ENCODE measurements around the gene CACNA2D4. TPM values are rescaled to one million over a fixed set of nuclear protein-coding genes. Genes with fewer than 3 reads are reported as not detected.

Gene CACNA2D4
- polyA plus RNA-seq, 1 donor, result 2.0 TPM

DNA sequence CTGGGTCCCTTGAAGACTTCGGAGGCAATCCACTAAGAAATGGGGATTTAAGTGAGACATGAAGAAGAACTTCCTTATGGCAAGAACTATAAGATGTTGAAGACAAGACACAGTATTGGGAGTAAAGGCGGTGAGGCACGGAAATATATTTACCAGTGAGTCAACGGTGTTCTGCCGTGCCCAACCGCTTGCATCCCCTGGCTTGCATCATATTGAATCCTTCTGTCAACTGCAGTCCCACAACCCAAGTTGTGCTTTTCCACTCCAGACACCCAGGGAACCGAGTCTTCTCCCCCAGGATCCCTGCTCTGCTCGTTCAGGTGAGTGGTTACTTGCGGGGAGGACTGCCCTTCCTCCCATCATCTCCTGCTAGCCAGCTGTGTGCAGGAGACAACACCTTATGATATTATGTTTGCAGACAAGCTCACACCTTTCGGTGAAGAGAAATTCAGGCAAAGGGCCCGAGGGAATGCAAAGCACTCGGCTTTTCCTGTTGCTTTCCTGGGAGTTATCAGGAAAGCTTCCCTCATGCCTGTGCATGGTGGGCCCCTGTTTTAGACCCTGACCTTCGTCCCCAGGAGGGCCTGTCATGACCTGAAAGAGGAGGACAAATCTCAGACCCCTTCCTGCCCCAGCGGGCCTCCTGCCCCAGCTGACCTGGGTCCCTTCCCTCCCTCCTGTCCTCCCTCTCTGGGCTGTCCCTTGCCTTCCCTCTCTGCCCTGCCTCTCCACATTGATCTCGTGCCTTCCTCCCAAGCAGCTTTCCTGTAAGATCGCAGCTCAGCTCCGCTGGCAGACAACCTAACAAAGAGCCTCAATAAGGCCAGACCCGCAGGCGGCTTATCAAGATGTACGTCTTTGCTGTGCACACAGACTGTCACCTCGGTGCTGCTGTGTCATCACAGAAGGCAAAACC lies 102.4 kb downstream of the CACNA2D4 start:
- no peak for DNase-seq (ENCODE audit: low read depth)

- DNase-seq (ENCODE audit: low read depth), result no peak
These were observed 103.3 kb downstream of the CACNA2D4 start for GRCh38 chr12:1815108-1815507.

DNA sequence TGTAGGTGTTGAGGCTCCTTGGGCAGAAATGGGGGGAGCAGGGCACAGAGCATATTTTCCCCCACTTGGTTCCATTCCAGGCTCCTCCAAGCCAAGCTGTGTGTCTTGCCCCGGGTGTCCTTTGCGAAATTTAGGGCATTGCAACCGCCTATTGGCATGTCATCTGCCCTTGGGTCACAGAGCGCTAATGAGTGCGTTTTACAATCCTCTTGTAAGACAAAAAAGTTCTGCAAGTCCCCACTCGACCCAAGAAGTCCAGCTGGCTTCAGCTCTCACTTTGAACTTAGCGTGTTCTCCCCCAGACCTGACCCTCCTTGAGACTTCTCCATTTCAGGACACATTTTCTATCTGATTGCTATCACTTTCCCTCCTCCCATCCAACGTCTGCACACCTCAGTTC lies 104.2 kb downstream of the CACNA2D4 start:
- no peak for DNase-seq (ENCODE audit: low read depth)

- DNase-seq (ENCODE audit: low read depth), result no peak
These were observed 105.7 kb downstream of the CACNA2D4 start for GRCh38 chr12:1812650-1813302.

GRCh38 chr12:1811948-1812291 lies 106.5 kb downstream of the CACNA2D4 start:
- DNase-seq (ENCODE audit: low read depth), result no peak

- no peak for DNase-seq (ENCODE audit: low read depth)
These were observed 107.0 kb downstream of the CACNA2D4 start for GRCh38 chr12:1811281-1811947.

- no peak for DNase-seq (ENCODE audit: low read depth)
These were observed 107.5 kb downstream of the CACNA2D4 start for GRCh38 chr12:1810931-1811280.

GRCh38 chr12:1810201-1810930 lies 108.1 kb downstream of the CACNA2D4 start:
- DNase-seq (ENCODE audit: low read depth), result no peak

DNA sequence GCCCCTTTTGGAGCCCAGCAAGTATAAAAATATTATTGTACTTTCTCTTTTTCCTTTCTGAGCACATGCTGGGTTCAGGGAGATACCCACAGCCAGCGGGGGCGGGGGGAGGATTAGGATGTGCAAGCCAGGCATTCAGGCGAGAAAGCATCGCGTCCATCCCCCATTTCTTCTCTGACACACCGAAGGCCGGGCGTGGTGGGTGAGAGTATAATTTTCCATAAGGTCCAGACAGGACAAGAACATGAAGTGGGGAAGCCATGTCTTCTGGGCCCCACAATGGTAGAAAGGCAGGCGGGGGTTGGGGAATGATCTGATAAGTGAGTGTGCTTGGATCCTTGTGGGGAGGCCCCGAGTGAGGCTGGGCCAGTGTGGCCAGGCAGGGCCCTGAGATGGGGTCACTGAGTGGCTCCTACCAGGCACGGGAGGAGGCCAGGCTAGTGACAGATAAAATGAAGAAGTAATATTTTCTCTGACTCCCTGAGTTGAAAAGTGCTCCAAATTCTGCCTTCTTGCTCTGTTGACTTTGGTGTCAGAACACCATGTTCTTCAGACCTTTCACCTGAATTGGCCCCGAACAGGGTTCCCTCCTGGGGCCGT lies 108.8 kb downstream of the CACNA2D4 start:
- DNase-seq (ENCODE audit: low read depth), result no peak

- no peak for DNase-seq (ENCODE audit: low read depth)
These were observed 109.5 kb downstream of the CACNA2D4 start for GRCh38 chr12:1808798-1809480.

DNA sequence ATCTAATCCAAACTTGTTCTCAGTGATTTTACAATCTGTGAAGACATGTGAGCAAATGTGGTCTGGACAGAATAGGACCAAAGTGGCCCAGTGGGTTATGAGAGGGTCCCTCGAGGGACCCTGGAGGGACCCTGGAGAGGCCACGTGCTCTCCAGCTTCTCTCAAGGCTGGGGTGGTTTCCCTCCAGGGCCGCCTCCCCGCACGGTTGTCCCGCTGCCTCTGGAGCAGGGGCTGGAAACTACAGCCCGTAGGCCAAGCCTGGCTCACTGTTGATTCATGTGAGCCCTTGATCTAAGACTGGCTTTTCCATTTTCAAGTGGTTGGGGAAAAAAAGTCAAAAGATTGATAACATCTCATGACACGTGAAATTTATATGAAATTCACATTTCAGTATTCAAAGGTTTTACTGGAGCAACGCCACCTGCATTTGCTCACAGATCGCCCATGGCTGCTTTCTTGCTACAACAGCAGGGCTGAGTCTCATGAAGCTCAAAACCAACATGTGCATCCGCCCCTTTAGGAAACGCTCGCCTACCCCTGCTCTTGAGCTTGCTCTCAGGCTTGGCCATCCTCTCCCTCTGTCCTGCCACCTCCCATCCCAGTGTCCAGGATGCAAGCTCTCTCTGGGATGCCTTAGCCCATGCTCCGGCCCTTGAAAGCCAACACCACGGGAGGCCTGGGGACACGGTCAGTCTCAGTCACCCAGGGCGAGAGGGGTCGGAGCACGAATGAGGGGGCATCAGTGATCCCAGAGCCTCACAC lies 110.2 kb downstream of the CACNA2D4 start:
- no peak for DNase-seq (ENCODE audit: low read depth)

- DNase-seq (ENCODE audit: low read depth), result no peak
These were observed 111.2 kb downstream of the CACNA2D4 start for GRCh38 chr12:1807087-1807860.

DNA sequence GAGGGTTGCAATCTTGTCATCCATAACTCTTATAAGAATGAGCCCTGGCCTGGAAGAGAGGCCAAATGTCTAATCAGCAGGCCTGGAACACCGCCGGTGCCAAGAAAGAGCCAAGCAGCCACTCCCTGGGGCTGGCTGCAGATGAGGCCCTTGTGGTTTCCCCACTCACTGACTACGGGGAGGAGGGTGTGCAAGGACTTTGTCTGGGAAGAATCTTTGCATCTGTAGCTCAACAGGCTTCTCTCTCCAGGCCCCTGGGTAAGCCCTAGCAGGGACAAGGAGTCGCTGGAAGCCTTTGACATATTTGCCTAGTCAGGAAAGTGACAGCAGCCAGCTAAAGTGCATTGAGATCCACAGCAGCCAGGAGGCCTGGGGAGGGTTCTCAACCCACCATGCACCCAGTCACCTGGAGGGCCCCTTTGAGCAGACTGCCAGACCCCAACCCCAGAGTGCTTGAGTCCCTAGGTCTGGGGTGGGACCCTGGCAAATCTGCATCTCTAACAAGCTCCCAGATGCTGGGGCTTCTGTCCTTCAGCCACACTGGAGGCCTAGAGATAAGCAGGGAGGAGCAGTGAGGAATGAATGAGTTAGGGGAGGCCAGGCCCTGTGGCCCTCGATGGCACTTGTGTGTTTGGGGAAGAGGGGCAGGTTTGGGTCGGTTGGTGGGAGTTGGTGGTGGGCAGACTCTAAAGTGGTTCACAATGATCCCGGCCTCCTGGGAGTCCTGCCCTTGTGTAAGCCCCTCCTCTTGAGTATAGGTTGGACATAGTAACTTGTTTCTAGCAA lies 112.0 kb downstream of the CACNA2D4 start:
- DNase-seq (ENCODE audit: low read depth), result no peak

GRCh38 chr12:1805441-1806081 lies 112.9 kb downstream of the CACNA2D4 start:
- no peak for DNase-seq (ENCODE audit: low read depth)

DNA sequence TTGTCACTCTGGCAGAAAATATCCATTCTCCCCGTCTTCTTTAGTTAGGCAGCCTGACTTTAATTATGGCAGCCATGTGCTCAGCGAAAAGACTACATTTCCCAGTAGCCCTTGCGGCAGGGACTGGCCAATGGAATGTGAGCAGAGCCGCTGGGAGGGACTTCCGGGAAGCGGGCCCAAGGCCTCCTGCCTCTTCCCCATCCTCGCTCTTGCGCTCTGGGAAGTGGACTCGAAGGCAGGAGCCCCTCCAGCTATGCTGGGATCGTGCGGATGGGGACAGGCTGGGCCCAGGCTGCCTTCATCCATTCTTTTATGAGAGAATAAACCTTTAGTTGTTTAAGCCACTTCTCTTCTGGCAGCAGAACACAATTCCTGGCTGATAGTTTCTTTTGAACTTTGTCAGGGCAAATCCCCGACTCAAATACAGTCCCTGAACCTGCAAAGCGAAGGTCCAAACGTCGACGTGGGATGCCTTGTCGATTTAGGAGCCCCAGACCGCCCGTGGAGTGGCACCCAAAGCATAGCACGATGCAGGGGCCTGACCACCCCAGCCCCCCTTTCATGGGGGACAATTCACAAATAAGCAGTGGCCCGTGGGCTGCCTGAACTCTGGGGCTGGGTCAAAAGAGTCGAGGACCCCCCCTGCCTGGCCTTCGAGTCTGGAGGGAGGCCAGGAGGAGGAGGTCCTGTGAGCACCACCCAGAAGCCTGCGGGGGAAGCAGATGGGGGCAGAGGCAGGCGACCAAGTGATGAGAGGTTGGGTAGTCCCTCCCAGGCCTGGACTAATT lies 113.7 kb downstream of the CACNA2D4 start:
- DNase-seq (ENCODE audit: low read depth), result peak; percentile 84

DNA sequence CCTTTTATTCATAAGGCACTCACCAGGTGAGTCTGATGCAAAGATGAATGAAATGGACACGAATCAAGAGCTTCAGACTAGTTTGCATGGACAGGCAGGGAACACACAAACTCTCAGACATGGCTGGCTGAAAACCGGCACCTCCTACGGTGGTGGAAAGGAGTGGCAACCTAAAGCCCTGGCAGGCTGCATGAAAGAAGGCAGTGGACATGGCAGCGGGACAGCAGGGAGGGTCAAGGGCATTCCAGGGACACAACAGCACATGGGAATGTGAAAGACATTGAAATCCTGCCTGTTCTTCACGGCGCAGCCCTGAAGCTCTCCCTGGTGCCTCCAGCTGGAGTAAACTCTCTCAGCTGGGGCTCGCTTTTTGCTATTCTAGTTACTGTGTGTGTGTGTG lies 114.7 kb downstream of the CACNA2D4 start:
- DNase-seq (ENCODE audit: low read depth), result no peak

- DNase-seq (ENCODE audit: low read depth), result no peak
These were observed 117.0 kb downstream of the CACNA2D4 start for GRCh38 chr12:1801303-1801975.
